ENCODE measurements around the gene CEP76. TPM values are rescaled to one million over a fixed set of nuclear protein-coding genes. Genes with fewer than 3 reads are reported as not detected.
A peak's percentile ranks its signal among the peaks of the same experiment; 100 is the strongest.

CEP76 gene
- polyA plus RNA-seq, 1 of the 3 experiments (the other 2 are of a cell fraction) = 6.4 TPM

- Histone ChIP-seq H2AFZ (ENCODE audit: low read depth) (no peak overlapping the region), H3K9ac (peak overlapping the region; percentile 83), H3K79me2 (ENCODE audit: insufficient read depth) (peaks cover 49% of the 10 kb centered on the region), H3F3A (replicated peaks; ENCODE audit: insufficient read depth) (peaks cover 32% of the 10 kb centered on the region), H3K36me3 (replicated peaks in 1 of 2; ENCODE audit: control insufficient read depth in 1 of 2, insufficient read depth in 2 of 2, low read length in 1 of 2) (peaks cover 0 to 3% of the 10 kb centered on the region in 2 experiments), H3K9me3 (no peaks in the 10 kb centered on the region), H3K9me2 (no peaks in the 10 kb centered on the region), H3K4me3 (ENCODE audit: low read depth in 2 of 2, low read length in 1 of 2) (peak overlapping the region; percentile 76 to 83), H3K4me1 (ENCODE audit: control insufficient read depth in 1 of 2, insufficient read depth in 2 of 2, low read depth in 1 of 2, low read length in 1 of 2) (peaks cover 19 to 28% of the 10 kb centered on the region in 2 experiments), H3K27me3 (ENCODE audit: insufficient read depth) (no peaks in the 10 kb centered on the region), H3K27ac (ENCODE audit: low read depth in 2 of 2, low read length in 1 of 2) (peak overlapping the region; percentile 77 to 82), H3K4me2 (peak overlapping the region; percentile 88), H4K20me1 (ENCODE audit: insufficient read depth) (peaks cover 37% of the 10 kb centered on the region)
- WGBS (ENCODE audit: low lambda C conversion rate) = 2% methylated on average over 8 of the region's 89 CpGs
- ChIA-PET CTCF (interaction anchor here (1.0 to 5.0 kb wide), 2 partner anchors 249 to 265 kb away, joined by 3 to 83 read pairs; no protein-coding TSS in a partner anchor), POLR2A (interaction anchor here (1.3 kb wide), 1 partner anchor 264 kb away, joined by 3 read pairs; no protein-coding TSS in a partner anchor)
- peak; percentile 32; the same call in 1 of the 2 replicates for TF ChIP-seq MXI1 (IDR thresholded peaks at IDR 0.05; ENCODE audit: low read depth, low read length)
- no peak for TF ChIP-seq EZH2phosphoT487 (IDR thresholded peaks at IDR 0.05; ENCODE audit: borderline replicate concordance, low read depth)
- TF ChIP-seq MAX (IDR thresholded peaks at IDR 0.05; ENCODE audit: low read depth) = peak; percentile 22; the same call in 1 of the 2 replicates
- 0 out of 2 replicates have a peak, but pooled peaks have one; percentile 9 for TF ChIP-seq NRF1 (IDR thresholded peaks at IDR 0.05; ENCODE audit: low read depth, low read length)
- DNase-seq = peak; percentile 78
These were observed 45.4 kb downstream of the CEP76 start for GRCh38 chr18:12656938-12657683.

GRCh38 chr18:12656605-12656937, 46.0 kb downstream of the CEP76 start:
- H3K27ac ChIP-seq (ENCODE audit: low read depth in 2 of 2, low read length in 1 of 2) = peak overlapping the region; percentile 77 to 82
- H3K4me2 ChIP-seq = peak overlapping the region; percentile 88
- H2AFZ ChIP-seq (ENCODE audit: low read depth) = no peak overlapping the region
- 2% methylated on average over 3 of the region's 3 CpGs for WGBS (ENCODE audit: low lambda C conversion rate)
- H3K9ac ChIP-seq = peak overlapping the region; percentile 83
- DNase-seq = peak; percentile 48
- no peaks in the 10 kb centered on the region for H3K27me3 ChIP-seq (ENCODE audit: insufficient read depth)
- peaks cover 54% of the 10 kb centered on the region for H3K79me2 ChIP-seq (ENCODE audit: insufficient read depth)
- no peaks in the 10 kb centered on the region for H3K9me3 ChIP-seq
- ChIA-PET POLR2A (no interaction called here), CTCF (interaction anchor here (5.0 kb wide), 1 partner anchor 265 kb away, joined by 83 read pairs; no protein-coding TSS in a partner anchor)
- H3K36me3 ChIP-seq (replicated peaks in 1 of 2; ENCODE audit: control insufficient read depth in 1 of 2, insufficient read depth in 2 of 2, low read length in 1 of 2) = peaks cover 0 to 3% of the 10 kb centered on the region in 2 experiments
- no peak for TF ChIP-seq FOSL2 (IDR thresholded peaks at IDR 0.05; ENCODE audit: borderline replicate concordance, low read depth)
- TF ChIP-seq TCF12 (IDR thresholded peaks at IDR 0.05) = 0 out of 2 replicates have a peak, but pooled peaks have one; percentile 10
- H3F3A ChIP-seq (replicated peaks; ENCODE audit: insufficient read depth) = peaks cover 37% of the 10 kb centered on the region
- peaks cover 22 to 34% of the 10 kb centered on the region in 2 experiments for H3K4me1 ChIP-seq (ENCODE audit: control insufficient read depth in 1 of 2, insufficient read depth in 2 of 2, low read depth in 1 of 2, low read length in 1 of 2)
- no peaks in the 10 kb centered on the region for H3K9me2 ChIP-seq
- peak overlapping the region; percentile 76 to 83 for H3K4me3 ChIP-seq (ENCODE audit: low read depth in 2 of 2, low read length in 1 of 2)
- H4K20me1 ChIP-seq (ENCODE audit: insufficient read depth) = peaks cover 42% of the 10 kb centered on the region

- Histone ChIP-seq H3K79me2 (ENCODE audit: insufficient read depth) (peaks cover 70% of the 10 kb centered on the region), H3K36me3 (replicated peaks in 1 of 2; ENCODE audit: control insufficient read depth in 1 of 2, insufficient read depth in 2 of 2, low read length in 1 of 2) (no peaks in the 10 kb centered on the region), H3K4me2 (peak overlapping the region; percentile 88), H3K4me3 (ENCODE audit: low read depth in 2 of 2, low read length in 1 of 2) (no peak overlapping the region), H3K27ac (ENCODE audit: low read depth in 2 of 2, low read length in 1 of 2) (no peak overlapping the region; a peak in 1 of 4 replicates), H3K9me3 (no peaks in the 10 kb centered on the region), H4K20me1 (ENCODE audit: insufficient read depth) (peaks cover 51% of the 10 kb centered on the region), H3K9me2 (no peaks in the 10 kb centered on the region), H2AFZ (ENCODE audit: low read depth) (no peak overlapping the region), H3K4me1 (ENCODE audit: control insufficient read depth in 1 of 2, insufficient read depth in 2 of 2, low read depth in 1 of 2, low read length in 1 of 2) (peaks cover 22 to 40% of the 10 kb centered on the region in 2 experiments), H3K27me3 (ENCODE audit: insufficient read depth) (no peaks in the 10 kb centered on the region), H3F3A (replicated peaks; ENCODE audit: insufficient read depth) (peaks cover 37% of the 10 kb centered on the region), H3K9ac (no peak overlapping the region)
- ChIA-PET POLR2A (no interaction called here), CTCF (no interaction called here)
- WGBS (ENCODE audit: low lambda C conversion rate) = 94% methylated on average over 1 of the region's 1 CpG
- no peak for DNase-seq
- no peak for TF ChIP-seq FOXJ3 (CRISPR knock-in tag; IDR thresholded peaks at IDR 0.05)
- no peak for TF ChIP-seq RAD21 (IDR thresholded peaks at IDR 0.05; ENCODE audit: low read length)
- no peak for TF ChIP-seq POLR2AphosphoS5 (IDR thresholded peaks at IDR 0.05; ENCODE audit: low read depth, low read length)
- TF ChIP-seq YY1 (IDR thresholded peaks at IDR 0.05; ENCODE audit: low read depth) = no peak
- no peak for TF ChIP-seq RXRA (IDR thresholded peaks at IDR 0.05; ENCODE audit: borderline replicate concordance, low read depth)
- no peak for TF ChIP-seq SMC3 (IDR thresholded peaks at IDR 0.05; ENCODE audit: low read depth, low read length)
- no peak for TF ChIP-seq IRF3 (IDR thresholded peaks at IDR 0.05; ENCODE audit: low read depth, low read length)
- no peak for TF ChIP-seq NFIC (IDR thresholded peaks at IDR 0.05; ENCODE audit: borderline replicate concordance)
- TF ChIP-seq USF1 (IDR thresholded peaks at IDR 0.05; ENCODE audit: borderline replicate concordance, low read depth) = no peak
- no peak for TF ChIP-seq MXI1 (IDR thresholded peaks at IDR 0.05; ENCODE audit: low read depth, low read length)
- TF ChIP-seq TAF1 (IDR thresholded peaks at IDR 0.05; ENCODE audit: borderline replicate concordance, low read depth, low read length) = no peak
- TF ChIP-seq RCOR1 (IDR thresholded peaks at IDR 0.05; ENCODE audit: low read length) = no peak
- TF ChIP-seq MAX (IDR thresholded peaks at IDR 0.05; ENCODE audit: low read depth) = no peak
- no peak for TF ChIP-seq GABPA (IDR thresholded peaks at IDR 0.05; ENCODE audit: low read depth)
These were observed 47.6 kb downstream of the CEP76 start for GRCh38 chr18:12654971-12655370.
